Transverse colon (tissue), 4 donors: ENCODE data around the gene ARHGAP44. TPM values are rescaled to one million over a fixed set of nuclear protein-coding genes. Genes with fewer than 3 reads are reported as not detected.

ENCODE experiments used
- DNase-seq: peaks from one replicate; pipeline ENCODE4 v3.0.0-alpha.2; 2019
- H3K27ac ChIP-seq, 4 donors: fragments of 200-600 bp; sonication (generic); 2 replicates each; pipeline ENCODE4 v1.5.1; 2016 to 2018; ENCODE audit warnings: inconsistent platforms in 4 of 4
- H3K27me3 ChIP-seq: fragments of 200-600 bp; sonication (generic); 2 replicates; pipeline ENCODE4 v1.5.1; 2017; ENCODE audit warnings: inconsistent platforms
- H3K36me3 ChIP-seq, 4 donors: fragments of 200-600 bp; sonication (generic); 2 replicates each; pipeline ENCODE4 v1.5.1; 2017 to 2019; ENCODE audit warnings: inconsistent platforms in 4 of 4
- H3K4me1 ChIP-seq, 4 donors: fragments of 200-600 bp; sonication (generic); 2 replicates each; pipeline ENCODE4 v1.5.1; 2017 to 2020; ENCODE audit warnings: inconsistent platforms in 4 of 4
- H3K4me3 ChIP-seq, 4 donors: fragments of 200-600 bp; sonication (generic); 1 replicate in 1 of 4; 2 replicates in 3 of 4; pipeline versions ENCODE4 v1.5.1 to v1.6.1; 2017 to 2019; ENCODE audit warnings: inconsistent platforms in 4 of 4
- H3K9me3 ChIP-seq, 2 donors: fragments of 200-600 bp; sonication (generic); 2 replicates each; pipeline ENCODE4 v1.5.1; 2017 to 2019; ENCODE audit warnings: inconsistent platforms in 2 of 2
- EP300 ChIP-seq: sonication (generic); formaldehyde crosslinking; IDR thresholded peaks from one replicate; pipeline ENCODE4 v1.6.1; 2017; ENCODE audit warnings: antibody characterized with exemption, low read depth
- POLR2A ChIP-seq: fragments of 450-650 bp; IDR thresholded peaks from one replicate; pipeline ENCODE4 v1.6.1; 2016; ENCODE audit warnings: antibody characterized with exemption, mild to moderate bottlenecking, moderate library complexity
- POLR2AphosphoS5 ChIP-seq, 3 donors: sonication (generic); formaldehyde crosslinking; IDR thresholded peaks; one replicate each; pipeline ENCODE4 v1.6.1; 2016; ENCODE audit warnings: antibody characterized with exemption in 3 of 3
- WGBS, 2 donors: methylation state at CpG; one replicate each; pipeline ENCODE4 v1.1.5; 2018; ENCODE audit warnings: low coverage in 1 of 2; 5-methylcytosine and 5-hydroxymethylcytosine counted together
- in situ Hi-C, 4 donors: fragments of 200-750 bp; cut with MboI; loops; one replicate each; pipeline versions ENCODE4 v1.15.0 to v1.15.1; 2017; ENCODE audit warnings: low sequenced_read_pairs in 3 of 4, low pct_ligation_motif_present in 1 of 4, low pct_unique_long_range_greater_than_20kb in 1 of 4
- intact Hi-C: fragments of 100-400 bp; cut with DNase I; formaldehyde crosslinking; loops from one replicate; pipeline ENCODE4 v1.15.1; 2023; ENCODE audit warnings: low total_unique reads
- total RNA-seq, 4 donors: library from RNA; depleted of rRNA; stranded (reverse); fragments of >200 nt; gene quantifications; one replicate each; pipeline ENCODE4 v1.1.0, GENCODE V29; 2016
- TF ChIP-seq, protein P1 (sequence below), 5 experiments: fragments of 200-600 bp in 3 of 5; fragments of 450-650 bp in 2 of 5; sonication (generic) in 3 of 5; IDR thresholded peaks; 1 replicate in 2 of 5; 2 replicates in 3 of 5; pipeline ENCODE4 v1.5.1; 2016 to 2017; ENCODE audit warnings: antibody characterized with exemption in 5 of 5, inconsistent platforms in 3 of 5, mild to moderate bottlenecking in 2 of 5, moderate library complexity in 1 of 5

Gene ARHGAP44
- total RNA-seq, 4 donors from 2014 or later = 29.2 to 107 (median 53.9) TPM

GRCh38 chr17:13025687-13026086 is 236.4 kb downstream of the ARHGAP44 start:
- Histone ChIP-seq H3K4me1 (peaks cover 0 to 3% (median 0%) of the 10 kb centered on the region in 4 donors), H3K36me3 (no peaks in the 10 kb centered on the region), H3K27me3 (no peaks in the 10 kb centered on the region), H3K4me3 (no peak overlapping the region), H3K9me3 (no peaks in the 10 kb centered on the region), H3K27ac (no peak overlapping the region)
- no peak for DNase-seq
- intact Hi-C loops = no loop called here
- in situ Hi-C loops = no loop called here
- TF ChIP-seq EP300 (no peak), POLR2AphosphoS5 (IDR thresholded peaks at IDR 0.05) (no peak), POLR2A (no peak)
- TF ChIP-seq, protein P1, sequence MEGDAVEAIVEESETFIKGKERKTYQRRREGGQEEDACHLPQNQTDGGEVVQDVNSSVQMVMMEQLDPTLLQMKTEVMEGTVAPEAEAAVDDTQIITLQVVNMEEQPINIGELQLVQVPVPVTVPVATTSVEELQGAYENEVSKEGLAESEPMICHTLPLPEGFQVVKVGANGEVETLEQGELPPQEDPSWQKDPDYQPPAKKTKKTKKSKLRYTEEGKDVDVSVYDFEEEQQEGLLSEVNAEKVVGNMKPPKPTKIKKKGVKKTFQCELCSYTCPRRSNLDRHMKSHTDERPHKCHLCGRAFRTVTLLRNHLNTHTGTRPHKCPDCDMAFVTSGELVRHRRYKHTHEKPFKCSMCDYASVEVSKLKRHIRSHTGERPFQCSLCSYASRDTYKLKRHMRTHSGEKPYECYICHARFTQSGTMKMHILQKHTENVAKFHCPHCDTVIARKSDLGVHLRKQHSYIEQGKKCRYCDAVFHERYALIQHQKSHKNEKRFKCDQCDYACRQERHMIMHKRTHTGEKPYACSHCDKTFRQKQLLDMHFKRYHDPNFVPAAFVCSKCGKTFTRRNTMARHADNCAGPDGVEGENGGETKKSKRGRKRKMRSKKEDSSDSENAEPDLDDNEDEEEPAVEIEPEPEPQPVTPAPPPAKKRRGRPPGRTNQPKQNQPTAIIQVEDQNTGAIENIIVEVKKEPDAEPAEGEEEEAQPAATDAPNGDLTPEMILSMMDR (IDR thresholded peaks at IDR 0.05) = no peak

DNA sequence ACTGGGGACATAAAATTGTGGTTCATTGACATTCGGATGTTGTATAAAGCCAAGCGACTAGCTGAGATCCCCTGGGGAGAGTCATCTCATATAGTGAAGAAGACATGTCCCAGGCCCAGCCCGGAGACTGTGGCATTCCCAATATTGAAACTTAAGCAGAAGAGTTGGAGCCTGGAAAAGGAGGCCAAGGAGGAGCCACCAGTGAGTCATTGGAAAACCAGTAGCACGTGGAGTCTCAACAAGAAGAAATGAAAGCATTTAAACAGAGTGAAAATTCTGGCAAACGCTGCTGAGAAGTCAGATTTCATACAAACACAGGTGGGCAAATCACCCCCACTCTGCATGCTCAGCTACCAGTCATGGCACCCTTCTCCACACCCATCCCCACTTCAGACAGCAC is 237.9 kb downstream of the ARHGAP44 start:
- Histone ChIP-seq H3K4me1 (peaks cover 0 to 3% (median 0%) of the 10 kb centered on the region in 4 donors), H3K27ac (no peak overlapping the region), H3K27me3 (no peaks in the 10 kb centered on the region), H3K4me3 (no peak overlapping the region), H3K36me3 (no peaks in the 10 kb centered on the region), H3K9me3 (no peaks in the 10 kb centered on the region)
- 80 to 91% methylated on average over 5 of the region's 5 CpGs for WGBS, 2 donors
- TF ChIP-seq POLR2A (no peak), POLR2AphosphoS5 (IDR thresholded peaks at IDR 0.05) (no peak)
- TF ChIP-seq, protein P1 (IDR thresholded peaks at IDR 0.05) = no peak
- in situ Hi-C loops = no loop called here
- intact Hi-C loops = no loop called here
- DNase-seq = no peak

DNA sequence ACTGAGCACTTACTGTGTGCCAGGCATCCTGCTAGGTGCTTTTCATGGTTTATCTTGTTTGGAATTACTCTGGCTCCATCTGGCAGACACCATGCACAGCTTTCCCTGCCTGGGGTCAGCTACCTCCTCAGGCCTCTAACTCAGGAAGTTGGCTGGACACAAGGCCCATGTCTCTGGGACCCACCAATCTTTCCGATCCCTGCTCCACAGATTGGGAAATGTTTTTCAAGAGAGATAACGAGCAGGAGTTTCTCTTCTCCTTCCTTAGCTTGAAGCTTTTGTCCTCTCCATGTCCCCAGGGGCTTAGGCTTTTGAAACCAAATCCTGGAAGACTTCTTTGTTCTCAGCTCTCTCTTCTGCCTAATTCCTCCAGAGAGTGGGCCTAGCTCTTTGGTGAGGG is 240.0 kb downstream of the ARHGAP44 start:
- 58 to 100% methylated on average over 2 of the region's 2 CpGs for WGBS, 2 donors
- Histone ChIP-seq H3K27ac (no peak overlapping the region), H3K9me3 (no peaks in the 10 kb centered on the region), H3K4me3 (no peak overlapping the region), H3K27me3 (no peaks in the 10 kb centered on the region), H3K4me1 (peaks cover 0 to under 1% (median 0%) of the 10 kb centered on the region in 4 donors), H3K36me3 (no peaks in the 10 kb centered on the region)
- TF ChIP-seq, protein P1 (IDR thresholded peaks at IDR 0.05) = no peak
- no peak for TF ChIP-seq EP300
- TF ChIP-seq POLR2A = no peak
- no peak for TF ChIP-seq POLR2AphosphoS5 (IDR thresholded peaks at IDR 0.05)
- in situ Hi-C loops (no loop called here), intact Hi-C loops (no loop called here)
- no peak for DNase-seq

- in situ Hi-C loops = no loop called here
- WGBS, 2 donors = 56 to 77% methylated on average over 1 of the region's 1 CpG
Measured at GRCh38 chr17:13030056-13030455, 240.8 kb downstream of the ARHGAP44 start.

More at GRCh38 chr17:13030056-13030455, 240.8 kb downstream of the ARHGAP44 start:
- no peaks in the 10 kb centered on the region for H3K36me3 ChIP-seq
- H3K4me1 ChIP-seq = no peaks in the 10 kb centered on the region
- intact Hi-C loops = no loop called here
- H3K27ac ChIP-seq = no peak overlapping the region
- TF ChIP-seq EP300 (no peak), POLR2A (no peak)
- TF ChIP-seq, protein P1 (IDR thresholded peaks at IDR 0.05) = no peak
- H3K4me3 ChIP-seq = no peak overlapping the region
- no peak for DNase-seq
- H3K27me3 ChIP-seq = no peaks in the 10 kb centered on the region
- no peaks in the 10 kb centered on the region for H3K9me3 ChIP-seq
